Measurements from ENCODE around the gene SLC16A11. TPM values are rescaled to one million over a fixed set of nuclear protein-coding genes. Genes with fewer than 3 reads are reported as not detected.

Gene SLC16A11
- total RNA-seq, 1 experiment from 2014 or later: not detected

DNA sequence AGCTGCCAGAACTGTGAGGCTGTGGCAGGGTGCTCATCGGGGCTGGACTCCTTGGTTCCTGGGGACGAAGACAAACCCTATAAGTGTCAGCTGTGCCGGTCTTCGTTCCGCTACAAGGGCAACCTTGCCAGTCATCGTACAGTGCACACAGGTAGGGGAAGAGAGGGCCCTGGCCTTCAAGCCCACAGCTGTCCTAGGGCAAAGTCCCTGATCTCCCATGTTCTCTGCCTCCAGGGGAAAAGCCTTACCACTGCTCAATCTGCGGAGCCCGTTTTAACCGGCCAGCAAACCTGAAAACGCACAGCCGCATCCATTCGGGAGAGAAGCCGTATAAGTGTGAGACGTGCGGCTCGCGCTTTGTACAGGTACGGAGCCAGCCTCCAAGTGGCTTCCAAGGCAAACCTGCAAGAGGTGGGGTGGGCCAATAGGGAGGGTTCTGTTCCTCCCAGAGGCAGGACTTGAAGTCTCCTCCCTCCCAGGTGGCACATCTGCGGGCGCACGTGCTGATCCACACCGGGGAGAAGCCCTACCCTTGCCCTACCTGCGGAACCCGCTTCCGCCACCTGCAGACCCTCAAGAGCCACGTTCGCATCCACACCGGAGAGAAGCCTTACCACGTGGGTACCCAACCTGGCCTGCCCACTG, 17.3 kb downstream of the SLC16A11 start:
- Histone ChIP-seq H3K36me3 (no peaks in the 10 kb centered on the region), H3K4me1 (replicated peaks) (peaks cover 9% of the 10 kb centered on the region), H3K27ac (no peak overlapping the region), H3K9me3 (replicated peaks) (no peaks in the 10 kb centered on the region), H3K27me3 (replicated peaks) (no peaks in the 10 kb centered on the region), H3K4me3 (no peak overlapping the region)
- no peak for DNase-seq (ENCODE audit: low read depth in 1 of 2, low spot score in 2 of 2)

DNA sequence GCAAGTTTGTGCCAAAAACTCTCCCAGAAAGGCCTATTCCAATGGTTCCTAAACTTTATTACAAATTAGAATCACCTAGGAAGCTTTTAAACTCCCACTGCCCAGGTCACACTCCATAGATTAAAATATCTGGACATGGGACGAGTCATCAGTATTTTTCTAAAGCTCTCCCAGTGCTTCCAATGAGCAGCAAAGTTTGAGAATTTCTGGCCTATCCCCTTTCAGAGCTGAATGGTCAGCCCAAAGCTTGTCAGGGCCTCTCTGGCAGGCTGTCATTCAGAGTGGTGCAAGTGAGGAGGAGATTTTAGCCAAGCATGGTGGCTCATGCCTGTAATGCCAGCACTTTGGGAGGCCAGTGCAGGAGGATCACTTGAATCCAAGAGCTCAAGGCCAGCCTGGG, 18.6 kb downstream of the SLC16A11 start:
- DNase-seq (ENCODE audit: low read depth in 1 of 2, low spot score in 2 of 2): no peak
- Histone ChIP-seq H3K9me3 (replicated peaks) (no peaks in the 10 kb centered on the region), H3K27me3 (replicated peaks) (no peaks in the 10 kb centered on the region), H3K4me3 (no peak overlapping the region), H3K36me3 (no peaks in the 10 kb centered on the region), H3K4me1 (replicated peaks) (peaks cover 11% of the 10 kb centered on the region), H3K27ac (no peak overlapping the region)

DNA sequence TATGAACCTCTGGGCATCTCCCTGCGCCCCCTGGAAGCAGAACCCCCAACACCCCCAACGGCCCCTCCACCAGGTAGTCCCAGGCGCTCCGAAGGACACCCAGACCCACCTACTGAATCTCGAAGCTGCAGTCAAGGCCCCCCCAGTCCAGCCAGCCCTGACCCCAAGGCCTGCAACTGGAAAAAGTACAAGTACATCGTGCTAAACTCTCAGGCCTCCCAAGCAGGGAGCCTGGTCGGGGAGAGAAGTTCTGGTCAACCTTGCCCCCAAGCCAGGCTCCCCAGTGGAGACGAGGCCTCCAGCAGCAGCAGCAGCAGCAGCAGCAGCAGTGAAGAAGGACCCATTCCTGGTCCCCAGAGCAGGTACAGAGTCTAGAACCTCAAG, 19.5 kb downstream of the SLC16A11 start:
- Histone ChIP-seq H3K27me3 (replicated peaks) (no peaks in the 10 kb centered on the region), H3K27ac (no peak overlapping the region), H3K4me3 (no peak overlapping the region), H3K9me3 (replicated peaks) (no peaks in the 10 kb centered on the region), H3K36me3 (no peaks in the 10 kb centered on the region), H3K4me1 (replicated peaks) (peaks cover 20% of the 10 kb centered on the region)
- DNase-seq (ENCODE audit: low read depth in 1 of 2, low spot score in 2 of 2): no peak

- H3K27ac ChIP-seq: no peak overlapping the region
- H3K36me3 ChIP-seq: no peaks in the 10 kb centered on the region
- DNase-seq (ENCODE audit: low read depth in 1 of 2, low spot score in 2 of 2): no peak
- no peak overlapping the region for H3K4me3 ChIP-seq
- H3K27me3 ChIP-seq (replicated peaks): no peaks in the 10 kb centered on the region
- no peaks in the 10 kb centered on the region for H3K9me3 ChIP-seq (replicated peaks)
- H3K4me1 ChIP-seq (replicated peaks): peaks cover 22% of the 10 kb centered on the region
Observed at GRCh38 chr17:7023576-7024401, 20.1 kb downstream of the SLC16A11 start.

GRCh38 chr17:7022781-7023571, 20.9 kb downstream of the SLC16A11 start, which contains the start of gene BCL6B:
Gene BCL6B (plus strand): TSS chr17:7023050. CDS start chr17:7023672, 622 bp downstream.
- Histone ChIP-seq H3K27ac (no peak within 1 kb of the TSS), H3K27me3 (replicated peaks) (no peaks in the 10 kb centered on the region), H3K4me3 (peak within 1 kb of the TSS; percentile 23), H3K36me3 (no peaks in the 10 kb centered on the region), H3K4me1 (replicated peaks) (peaks cover 22% of the 10 kb centered on the region), H3K9me3 (replicated peaks) (no peaks in the 10 kb centered on the region)
- DNase-seq (ENCODE audit: low read depth in 1 of 2, low spot score in 2 of 2): no peak

GRCh38 chr17:7021993-7022778, 21.7 kb downstream of the SLC16A11 start:
- Histone ChIP-seq H3K9me3 (replicated peaks) (no peaks in the 10 kb centered on the region), H3K36me3 (peaks cover 1% of the 10 kb centered on the region; the same call in 1 of the 2 replicates), H3K4me1 (replicated peaks) (peaks cover 22% of the 10 kb centered on the region), H3K4me3 (peak overlapping the region; percentile 23), H3K27me3 (replicated peaks) (no peaks in the 10 kb centered on the region), H3K27ac (no peak overlapping the region)
- DNase-seq (ENCODE audit: low read depth in 1 of 2, low spot score in 2 of 2): peak; percentile 64 to 71

DNA sequence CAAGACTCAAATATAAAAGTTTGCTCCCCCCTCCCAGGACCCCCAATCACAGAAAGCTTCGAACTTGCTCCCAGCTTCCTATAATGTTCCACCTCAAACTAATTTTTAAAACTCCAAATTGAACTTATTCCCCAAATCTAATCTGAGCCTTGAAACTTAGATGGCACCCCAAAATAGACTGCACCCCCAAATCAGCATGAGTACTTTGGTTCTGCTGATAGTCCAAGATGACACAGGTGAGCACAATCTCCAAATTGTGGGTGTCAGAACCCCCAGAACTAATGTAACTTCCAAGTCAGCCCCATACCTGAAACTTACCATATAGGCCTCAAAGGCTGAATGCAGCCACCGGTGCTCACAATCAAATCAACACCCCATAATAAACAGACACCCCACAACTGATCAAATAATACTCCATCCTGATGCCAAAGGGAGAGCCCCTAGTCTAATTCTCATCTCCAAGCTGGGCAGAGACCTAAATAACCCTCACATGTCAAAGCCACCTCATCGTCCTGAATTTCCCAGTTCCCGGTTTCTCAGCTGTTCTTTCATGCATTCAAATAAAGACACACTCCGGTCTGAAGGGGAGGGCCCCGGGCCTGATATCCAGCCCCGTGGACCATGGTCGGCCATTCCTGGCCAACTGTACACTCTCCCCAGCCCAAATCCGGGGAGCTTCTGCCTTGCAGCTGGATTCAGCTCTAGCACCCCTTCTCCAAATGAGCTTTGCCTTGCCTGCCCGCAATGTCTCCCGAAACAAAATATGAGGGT, 22.8 kb downstream of the SLC16A11 start:
- peaks cover 23% of the 10 kb centered on the region for H3K4me1 ChIP-seq (replicated peaks)
- no peaks in the 10 kb centered on the region for H3K27me3 ChIP-seq (replicated peaks)
- H3K4me3 ChIP-seq: no peak overlapping the region
- no peaks in the 10 kb centered on the region for H3K9me3 ChIP-seq (replicated peaks)
- H3K27ac ChIP-seq: no peak overlapping the region
- no peak for DNase-seq (ENCODE audit: low read depth in 1 of 2, low spot score in 2 of 2)
- H3K36me3 ChIP-seq: peaks cover 6% of the 10 kb centered on the region; the same call in 1 of the 2 replicates

GRCh38 chr17:7019839-7020519, 23.9 kb downstream of the SLC16A11 start:
- DNase-seq (ENCODE audit: low read depth in 1 of 2, low spot score in 2 of 2): peak in 1 of 2 experiments; percentile 50
- Histone ChIP-seq H3K36me3 (peaks cover 6% of the 10 kb centered on the region; the same call in 1 of the 2 replicates), H3K4me1 (replicated peaks) (peaks cover 34% of the 10 kb centered on the region), H3K27me3 (replicated peaks) (no peaks in the 10 kb centered on the region), H3K4me3 (peak overlapping the region; percentile 20), H3K27ac (peak overlapping the region; percentile 61), H3K9me3 (replicated peaks) (no peaks in the 10 kb centered on the region)

GRCh38 chr17:7019367-7019766, 24.5 kb downstream of the SLC16A11 start:
- Histone ChIP-seq H3K27me3 (replicated peaks) (no peaks in the 10 kb centered on the region), H3K4me3 (no peak overlapping the region), H3K4me1 (replicated peaks) (peaks cover 34% of the 10 kb centered on the region), H3K9me3 (replicated peaks) (no peaks in the 10 kb centered on the region), H3K36me3 (peaks cover 7% of the 10 kb centered on the region), H3K27ac (peak overlapping the region; percentile 61)
- DNase-seq (ENCODE audit: low read depth in 1 of 2, low spot score in 2 of 2): no peak

- no peak overlapping the region for H3K27ac ChIP-seq
- peaks cover 42% of the 10 kb centered on the region for H3K4me1 ChIP-seq (replicated peaks)
- no peak overlapping the region for H3K4me3 ChIP-seq
- peaks cover 16% of the 10 kb centered on the region for H3K36me3 ChIP-seq
- no peaks in the 10 kb centered on the region for H3K27me3 ChIP-seq (replicated peaks)
- no peak for DNase-seq (ENCODE audit: low read depth in 1 of 2, low spot score in 2 of 2)
- no peaks in the 10 kb centered on the region for H3K9me3 ChIP-seq (replicated peaks)
Observed at GRCh38 chr17:7018331-7018964, 25.4 kb downstream of the SLC16A11 start.

DNA sequence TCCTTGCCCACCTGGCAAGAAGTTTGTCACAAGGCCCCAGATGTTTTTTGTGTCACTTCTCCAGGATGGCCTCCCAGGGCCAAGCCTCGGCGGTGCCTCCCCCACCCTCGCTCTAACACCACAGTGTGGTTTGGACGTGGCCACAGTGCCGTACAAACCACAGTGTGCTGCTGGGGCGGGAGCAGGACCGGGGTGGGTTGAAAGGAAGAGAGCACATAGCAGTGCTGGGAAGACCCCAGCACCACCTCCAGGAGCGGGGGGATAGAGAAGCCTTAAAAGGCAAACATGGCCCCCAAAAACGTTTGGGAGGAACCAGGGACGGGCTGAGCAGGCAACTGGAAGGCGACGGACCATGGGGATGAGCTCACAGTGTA, 26.1 kb downstream of the SLC16A11 start:
- no peak for DNase-seq (ENCODE audit: low read depth in 1 of 2, low spot score in 2 of 2)
- Histone ChIP-seq H3K4me3 (no peak overlapping the region), H3K36me3 (peaks cover 16% of the 10 kb centered on the region), H3K4me1 (replicated peaks) (peaks cover 45% of the 10 kb centered on the region), H3K27me3 (replicated peaks) (no peaks in the 10 kb centered on the region), H3K27ac (no peak overlapping the region), H3K9me3 (replicated peaks) (no peaks in the 10 kb centered on the region)
